Stomach (tissue), 4 donors: ENCODE measurements around the gene HHIPL1.

Experiments used
- CTCF ChIP-seq, 7 experiments: fragments of 450-650 bp in 4 of 7; fragments of 200-600 bp in 3 of 7; sonication (generic) in 3 of 7; IDR thresholded peaks; one replicate each; pipeline ENCODE4 v1.5.1; 2016 to 2019; ENCODE audit warnings: antibody characterized with exemption in 7 of 7, control low read depth in 2 of 7, mild to moderate bottlenecking in 1 of 7
- EP300 ChIP-seq: sonication (generic); formaldehyde crosslinking; IDR thresholded peaks from one replicate; pipeline ENCODE4 v1.6.1; 2017; ENCODE audit warnings: antibody characterized with exemption
- POLR2A ChIP-seq, 4 donors: fragments of 450-650 bp; IDR thresholded peaks; one replicate each; pipeline ENCODE4 v1.6.1; 2016; ENCODE audit warnings: antibody characterized with exemption in 4 of 4, control low read depth in 2 of 4, mild to moderate bottlenecking in 1 of 4, moderate library complexity in 1 of 4
- POLR2AphosphoS5 ChIP-seq, 3 donors: sonication (generic); formaldehyde crosslinking; IDR thresholded peaks; one replicate each; pipeline ENCODE4 v1.6.1; 2016; ENCODE audit warnings: antibody characterized with exemption in 3 of 3

DNA sequence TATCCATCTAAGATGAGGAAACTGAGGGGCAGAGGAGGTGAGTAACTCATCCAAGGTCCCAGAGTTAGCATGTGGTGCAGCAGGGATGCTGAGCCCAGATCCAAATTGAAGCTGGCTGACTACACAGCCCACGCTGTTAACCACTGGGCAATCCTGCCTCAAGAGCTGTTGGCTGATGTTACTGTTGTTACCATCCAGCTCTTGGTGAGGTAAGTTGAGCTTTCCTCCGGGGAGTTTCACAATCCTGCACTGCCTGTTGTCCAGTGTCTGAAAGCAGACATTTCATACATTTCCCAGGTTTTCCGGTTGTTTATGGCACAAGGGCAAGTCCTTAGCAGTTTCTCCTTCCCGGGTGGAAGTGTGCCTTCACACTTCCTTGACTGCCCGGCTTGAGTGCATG, 53.7 kb downstream of the HHIPL1 start:
- TF ChIP-seq CTCF (IDR thresholded peaks at IDR 0.05) (no peak), EP300 (no peak), POLR2A (IDR thresholded peaks at IDR 0.05) (no peak), POLR2AphosphoS5 (IDR thresholded peaks at IDR 0.05) (no peak)
